SK-MEL-5 (cell line): Measurements from ENCODE around the gene REXO4. TPM values are rescaled to one million over a fixed set of nuclear protein-coding genes. Genes with fewer than 3 reads are reported as not detected.

Experiments
- DNase-seq: peaks from one replicate; pipeline ENCODE4 v3.0.0-alpha.2; 2016; ENCODE audit warnings: low read depth, low spot score
- in situ Hi-C: cut with HindIII; loops from 2 replicates; pipeline ENCODE4 v1.10.0; 2016; ENCODE audit warnings: low sequenced_read_pairs, high pct_unique_total_duplicates, low pct_unique_long_range_greater_than_20kb
- polyA plus RNA-seq, 2 experiments: library from polyadenylated mRNA; depleted of rRNA; stranded (reverse); fragments of >200 nt; gene quantifications; 2 replicates each; pipeline ENCODE4 v1.2.3, GENCODE V29; 2015
- total RNA-seq: library from RNA; depleted of rRNA; stranded (reverse); fragments of >200 nt; shearing (Covaris generic); gene quantifications from 2 replicates; pipeline ENCODE4 v1.2.3, GENCODE V29; 2014; rRNA removed

REXO4 gene
- 27.3 and 29.2 TPM in 2 replicates for total RNA-seq
- polyA plus RNA-seq (2015; cell fraction: cytosol; rRNA removed): 45.1 and 55.8 TPM in 2 replicates
- 12.8 and 27.1 TPM in 2 replicates for polyA plus RNA-seq (2015; cell fraction: nucleus; rRNA removed)

- DNase-seq: peak; percentile 84
- in situ Hi-C loops: no loop called here
Observed at GRCh38 chr9:133417541-133418461, at the start of gene REXO4. Gene REXO4 (minus strand): TSS chr9:133418010. CDS start chr9:133417844, 166 bp downstream.

- in situ Hi-C loops: no loop called here
- no peak for DNase-seq
Observed at GRCh38 chr9:133467101-133467500, 49.3 kb upstream of the REXO4 start.

- in situ Hi-C loops: no loop called here
Observed at GRCh38 chr9:133465984-133466383, 48.2 kb upstream of the REXO4 start.

GRCh38 chr9:133464638-133465037 lies 46.8 kb upstream of the REXO4 start:
- DNase-seq: no peak
- in situ Hi-C loops: no loop called here

More at GRCh38 chr9:133465984-133466383, 48.2 kb upstream of the REXO4 start:
- DNase-seq: no peak

- in situ Hi-C loops: no loop called here
Observed at GRCh38 chr9:133463864-133464615, 46.2 kb upstream of the REXO4 start.

GRCh38 chr9:133463234-133463863 lies 45.5 kb upstream of the REXO4 start:
- DNase-seq: no peak
- in situ Hi-C loops: no loop called here

More at GRCh38 chr9:133463864-133464615, 46.2 kb upstream of the REXO4 start:
- DNase-seq: no peak

GRCh38 chr9:133461975-133462374 lies 44.2 kb upstream of the REXO4 start:
- DNase-seq: no peak
- in situ Hi-C loops: no loop called here

GRCh38 chr9:133460405-133461175 lies 42.8 kb upstream of the REXO4 start:
- DNase-seq: no peak
- in situ Hi-C loops: no loop called here

GRCh38 chr9:133459476-133460404 lies 41.9 kb upstream of the REXO4 start, which contains the start of gene CACFD1:
Gene CACFD1 (plus strand): TSS chr9:133459978. CDS start chr9:133460067, 89 bp downstream.
- in situ Hi-C loops: no loop called here
- peak; percentile 92 for DNase-seq

GRCh38 chr9:133458643-133459312 lies 41.0 kb upstream of the REXO4 start:
- in situ Hi-C loops: no loop called here

GRCh38 chr9:133457748-133458147 lies 39.9 kb upstream of the REXO4 start:
- DNase-seq: no peak
- in situ Hi-C loops: no loop called here

More at GRCh38 chr9:133458643-133459312, 41.0 kb upstream of the REXO4 start:
- no peak for DNase-seq

- no peak for DNase-seq
Observed at GRCh38 chr9:133457233-133457632, 39.4 kb upstream of the REXO4 start.

GRCh38 chr9:133456409-133456808 lies 38.6 kb upstream of the REXO4 start:
- DNase-seq: no peak
- in situ Hi-C loops: no loop called here

More at GRCh38 chr9:133457233-133457632, 39.4 kb upstream of the REXO4 start:
- in situ Hi-C loops: no loop called here

- in situ Hi-C loops: no loop called here
Observed at GRCh38 chr9:133455936-133456335, 38.1 kb upstream of the REXO4 start.

GRCh38 chr9:133454943-133455673 lies 37.3 kb upstream of the REXO4 start:
- in situ Hi-C loops: no loop called here
- DNase-seq: no peak

More at GRCh38 chr9:133455936-133456335, 38.1 kb upstream of the REXO4 start:
- DNase-seq: no peak
